ENCODE results near the gene CLIP2. TPM values are rescaled to one million over a fixed set of nuclear protein-coding genes. Genes with fewer than 3 reads are reported as not detected.

The CLIP2 gene
- total RNA-seq, 2 donors from 2014 or later: 18.6 to 24.1 TPM

DNA sequence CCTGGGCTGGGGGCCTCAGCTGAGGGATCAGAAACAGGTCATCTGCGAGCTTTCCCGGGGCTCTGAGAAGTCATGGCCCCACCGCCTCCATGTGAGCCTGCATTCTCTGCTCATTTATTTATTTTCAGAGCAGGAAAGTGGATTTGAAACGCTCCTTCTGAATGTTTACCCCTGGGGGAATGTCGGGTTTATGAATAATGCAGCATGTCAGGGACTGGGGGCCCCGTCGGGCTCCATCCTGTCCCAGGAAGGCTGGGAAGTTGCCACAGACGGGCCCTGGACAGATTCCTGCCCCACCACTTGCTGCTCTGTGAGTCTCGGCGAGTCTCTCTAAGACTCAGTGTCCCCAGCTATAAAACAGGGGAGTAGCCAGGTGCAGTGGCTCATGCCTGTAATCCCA is 152.6 kb downstream of the CLIP2 start:
- Histone ChIP-seq H3K4me1 (replicated peaks) (no peaks in the 10 kb centered on the region), H3K9me3 (no peaks in the 10 kb centered on the region), H3K36me3 (no peaks in the 10 kb centered on the region), H3K4me3 (no peak overlapping the region), H3K27ac (no peak overlapping the region), H3K27me3 (replicated peaks; ENCODE audit: insufficient read depth) (no peaks in the 10 kb centered on the region)
- 50% methylated on average over 10 of the region's 10 CpGs for WGBS
- intact Hi-C loops (cut with DNase I): loop anchor here (10.0 kb wide), 1 partner anchor 123 kb away; no protein-coding TSS in a partner anchor
- TF ChIP-seq, protein P1, sequence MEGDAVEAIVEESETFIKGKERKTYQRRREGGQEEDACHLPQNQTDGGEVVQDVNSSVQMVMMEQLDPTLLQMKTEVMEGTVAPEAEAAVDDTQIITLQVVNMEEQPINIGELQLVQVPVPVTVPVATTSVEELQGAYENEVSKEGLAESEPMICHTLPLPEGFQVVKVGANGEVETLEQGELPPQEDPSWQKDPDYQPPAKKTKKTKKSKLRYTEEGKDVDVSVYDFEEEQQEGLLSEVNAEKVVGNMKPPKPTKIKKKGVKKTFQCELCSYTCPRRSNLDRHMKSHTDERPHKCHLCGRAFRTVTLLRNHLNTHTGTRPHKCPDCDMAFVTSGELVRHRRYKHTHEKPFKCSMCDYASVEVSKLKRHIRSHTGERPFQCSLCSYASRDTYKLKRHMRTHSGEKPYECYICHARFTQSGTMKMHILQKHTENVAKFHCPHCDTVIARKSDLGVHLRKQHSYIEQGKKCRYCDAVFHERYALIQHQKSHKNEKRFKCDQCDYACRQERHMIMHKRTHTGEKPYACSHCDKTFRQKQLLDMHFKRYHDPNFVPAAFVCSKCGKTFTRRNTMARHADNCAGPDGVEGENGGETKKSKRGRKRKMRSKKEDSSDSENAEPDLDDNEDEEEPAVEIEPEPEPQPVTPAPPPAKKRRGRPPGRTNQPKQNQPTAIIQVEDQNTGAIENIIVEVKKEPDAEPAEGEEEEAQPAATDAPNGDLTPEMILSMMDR (IDR thresholded peaks at IDR 0.05): no peak
- TF ChIP-seq POLR2AphosphoS5 (IDR thresholded peaks at IDR 0.05) (no peak), POLR2A (IDR thresholded peaks at IDR 0.05) (no peak)
- no peak for DNase-seq (ENCODE audit: low spot score)

DNA sequence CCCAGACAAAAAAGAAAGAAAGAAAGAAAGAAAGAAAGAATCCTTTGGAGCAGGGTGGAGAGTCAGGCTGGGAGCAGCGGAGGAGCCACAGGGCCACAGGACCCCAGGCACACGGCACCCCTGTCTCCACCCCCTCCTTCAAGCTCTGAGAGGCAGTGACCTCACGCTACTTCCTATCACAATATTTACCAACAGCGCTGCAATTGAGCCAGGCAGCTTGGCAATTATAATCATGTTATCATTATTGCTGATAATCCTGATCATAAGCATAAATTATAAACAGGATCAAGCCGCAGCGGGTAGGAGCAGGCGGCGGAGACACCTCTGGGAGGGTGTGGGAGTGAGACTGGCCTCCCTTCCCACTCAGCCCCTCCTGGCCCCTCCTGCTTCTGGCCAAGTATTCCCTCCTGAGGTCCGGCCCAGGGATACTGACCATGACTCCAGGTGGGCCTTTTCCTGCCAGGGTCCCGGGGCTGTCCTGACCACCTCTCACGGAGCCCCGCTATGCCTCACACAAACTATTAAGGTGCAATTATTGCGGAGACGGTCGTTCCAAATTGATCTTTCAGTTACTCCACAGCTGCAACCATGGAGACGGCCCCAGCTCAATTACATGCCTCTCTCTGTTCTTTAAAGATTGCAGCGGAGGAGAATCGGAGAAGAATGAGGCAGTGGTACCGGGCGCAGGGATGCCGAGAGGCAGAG is 154.5 kb downstream of the CLIP2 start:
- TF ChIP-seq, protein P1 (IDR thresholded peaks at IDR 0.05): no peak
- TF ChIP-seq POLR2A (IDR thresholded peaks at IDR 0.05) (no peak), POLR2AphosphoS5 (IDR thresholded peaks at IDR 0.05) (no peak)

GRCh38 chr7:74449144-74449543 is 159.9 kb downstream of the CLIP2 start:
- no peak overlapping the region for H3K27ac ChIP-seq
- 98% methylated on average over 4 of the region's 4 CpGs for WGBS
- intact Hi-C loops (cut with DNase I): loop anchor here (10.0 kb wide), 1 partner anchor 116 kb away; no protein-coding TSS in a partner anchor
- H3K9me3 ChIP-seq: no peaks in the 10 kb centered on the region
- no peak for DNase-seq (ENCODE audit: low spot score)
- H3K36me3 ChIP-seq: no peaks in the 10 kb centered on the region
- no peak for TF ChIP-seq POLR2A (IDR thresholded peaks at IDR 0.05)
- no peak for TF ChIP-seq POLR2AphosphoS5 (IDR thresholded peaks at IDR 0.05)
- TF ChIP-seq, protein P1 (IDR thresholded peaks at IDR 0.05): no peak
- no peaks in the 10 kb centered on the region for H3K4me1 ChIP-seq (replicated peaks)
- H3K4me3 ChIP-seq: no peak overlapping the region
- H3K27me3 ChIP-seq (replicated peaks; ENCODE audit: insufficient read depth): no peaks in the 10 kb centered on the region

More for the DNA sequence above, 154.5 kb downstream of the CLIP2 start:
- intact Hi-C loops (cut with DNase I): loop anchor here (10.0 kb wide), 1 partner anchor 121 kb away; no protein-coding TSS in a partner anchor
- H3K9me3 ChIP-seq: no peaks in the 10 kb centered on the region
- no peaks in the 10 kb centered on the region for H3K36me3 ChIP-seq
- no peak overlapping the region for H3K4me3 ChIP-seq
- H3K27ac ChIP-seq: no peak overlapping the region
- 78% methylated on average over 21 of the region's 21 CpGs for WGBS
- H3K4me1 ChIP-seq (replicated peaks): no peaks in the 10 kb centered on the region
- no peaks in the 10 kb centered on the region for H3K27me3 ChIP-seq (replicated peaks; ENCODE audit: insufficient read depth)
- no peak for DNase-seq (ENCODE audit: low spot score)

DNA sequence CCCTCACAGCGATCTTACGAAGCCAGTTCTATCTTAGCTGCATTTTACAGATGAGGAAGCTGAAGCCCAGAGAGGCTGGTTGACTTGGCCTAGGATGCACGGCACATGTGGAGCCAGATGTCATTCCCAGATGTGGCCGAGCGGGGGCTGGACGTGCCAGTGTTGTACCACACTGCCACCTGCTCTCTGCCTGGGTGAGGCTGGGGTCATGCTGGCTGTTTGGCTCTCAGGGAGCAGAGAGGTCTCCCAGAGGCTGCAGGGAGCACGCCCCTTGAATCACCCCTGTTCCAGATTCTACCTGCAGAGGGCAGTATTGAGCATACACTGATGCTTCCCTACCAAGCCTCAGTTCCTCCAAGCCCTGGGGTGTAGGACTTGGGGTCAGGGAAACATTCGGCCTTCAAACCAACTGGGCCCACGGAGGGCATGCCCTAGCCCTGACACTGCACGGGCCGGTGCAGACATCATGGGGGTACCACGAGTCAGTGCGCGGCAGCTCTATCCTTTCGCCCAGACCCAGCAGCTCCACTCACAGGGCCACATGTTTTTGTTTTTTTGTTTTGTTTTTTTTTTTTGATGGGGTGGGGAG is 160.7 kb downstream of the CLIP2 start:
- Histone ChIP-seq H3K9me3 (no peaks in the 10 kb centered on the region), H3K27ac (no peak overlapping the region), H3K4me1 (replicated peaks) (no peaks in the 10 kb centered on the region), H3K27me3 (replicated peaks; ENCODE audit: insufficient read depth) (no peaks in the 10 kb centered on the region), H3K36me3 (no peaks in the 10 kb centered on the region), H3K4me3 (no peak overlapping the region)
- intact Hi-C loops (cut with DNase I): loop anchor here (10.0 kb wide), 1 partner anchor 115 kb away; no protein-coding TSS in a partner anchor
- 81% methylated on average over 15 of the region's 15 CpGs for WGBS
- peak; percentile 46 for DNase-seq (ENCODE audit: low spot score)
- TF ChIP-seq POLR2A (IDR thresholded peaks at IDR 0.05) (no peak), POLR2AphosphoS5 (IDR thresholded peaks at IDR 0.05) (peak; percentile 50)
- TF ChIP-seq, protein P1 (IDR thresholded peaks at IDR 0.05): peak; percentile 77 to 82 (median 80)

All from prostate gland (tissue), 2 donors.